K562 (cell line): Measurements from ENCODE around the gene CRTC3. TPM values are rescaled to one million over a fixed set of nuclear protein-coding genes. Genes with fewer than 3 reads are reported as not detected.

Source experiments
- CXXC5 ChIP-seq: fragments of 250-450 bp; sonication (Bioruptor Pico); IDR thresholded peaks from 2 replicates; pipeline ENCODE4 v1.8.0; 2022; ENCODE audit warnings: inconsistent platforms, mild to moderate bottlenecking, moderate library complexity
- PCBP2 ChIP-seq: fragments of 200-400 bp; formaldehyde crosslinking; IDR thresholded peaks from 2 replicates; pipeline ENCODE4 v1.6.1; 2018; ENCODE audit warnings: low read length, low read depth, mild to moderate bottlenecking, moderate library complexity; ENCODE audit not compliant: poor library complexity, severe bottlenecking
- PHF8 ChIP-seq: fragments of 200-600 bp; sonication (generic); IDR thresholded peaks from 2 replicates; pipeline ENCODE4 v1.6.1; 2012; ENCODE audit warnings: mixed run types, mild to moderate bottlenecking, inconsistent platforms, low read length, moderate library complexity, borderline replicate concordance
- RBBP5 ChIP-seq: fragments of 200-600 bp; sonication (generic); IDR thresholded peaks from 2 replicates; pipeline ENCODE4 v1.6.1; 2012; ENCODE audit warnings: borderline replicate concordance, mild to moderate bottlenecking, low read length, control low read depth, inconsistent platforms; ENCODE audit not compliant: insufficient read depth, poor library complexity, severe bottlenecking
- SFPQ ChIP-seq: fragments of 200-400 bp; formaldehyde crosslinking; IDR thresholded peaks from 2 replicates; pipeline ENCODE4 v1.6.1; 2017; ENCODE audit warnings: mild to moderate bottlenecking, low read depth, low read length, moderate library complexity
- TOE1 ChIP-seq, 2 experiments: fragments of 450-650 bp in 1 of 2; sonication (generic) in 1 of 2; formaldehyde crosslinking in 1 of 2; IDR thresholded peaks; 2 replicates each; pipeline versions ENCODE4 v1.7.1 to v1.8.0; 2016 to 2022; ENCODE audit warnings: borderline replicate concordance in 2 of 2, mild to moderate bottlenecking in 2 of 2, antibody characterized with exemption in 1 of 2, inconsistent platforms in 1 of 2, low read depth in 1 of 2, missing genetic modification reagents in 1 of 2, moderate library complexity in 1 of 2
- VEZF1 ChIP-seq: fragments of 200-800 bp; sonication (Bioruptor generic); IDR thresholded peaks from 2 replicates; pipeline ENCODE4 v1.6.1; 2017; ENCODE audit warnings: missing genetic modification characterization, missing compliant biosample characterization
- ZNF431 ChIP-seq: sonication (generic); formaldehyde crosslinking; IDR thresholded peaks from 2 replicates; pipeline ENCODE4 v1.8.0; 2022; ENCODE audit warnings: mild to moderate bottlenecking, missing genetic modification reagents
- polyA plus RNA-seq, 8 experiments: library from polyadenylated mRNA; depleted of rRNA in 4 of 8; stranded (reverse) in 5 of 8; unstranded in 3 of 8; fragments of >200 nt; fragmentation: Nextera tagmentation in 2 of 8; fragmentation: Illumina TruSeq in 1 of 8; extraction: Ambion mirVana in 2 of 8; extraction: Trizol in 1 of 8; gene quantifications; 2 replicates each; pipeline versions ENCODE4 v1.2.1 to v1.2.3, GENCODE V29; 2011 to 2014; ENCODE audit warnings: inconsistent platforms in 1 of 8, missing spikeins in 1 of 8
- total RNA-seq, 7 experiments: library from RNA; depleted of rRNA in 6 of 7; stranded (reverse); fragments of >200 nt in 6 of 7; fragmentation: Illumina TruSeq in 2 of 7; extraction: Trizol in 2 of 7; gene quantifications; 2 replicates each; pipeline versions ENCODE4 v1.2.1 to v1.2.3, GENCODE V29; 2011 to 2021; ENCODE audit warnings: low replicate concordance in 1 of 7
- TF ChIP-seq, protein P1 (sequence below): fragments of 450-650 bp; IDR thresholded peaks from 2 replicates; pipeline ENCODE4 v1.7.0; 2016; ENCODE audit warnings: borderline replicate concordance
- TF ChIP-seq, protein P2 (sequence below): sonication (generic); formaldehyde crosslinking; IDR thresholded peaks from 2 replicates; pipeline ENCODE4 v1.8.1; 2023; ENCODE audit warnings: mild to moderate bottlenecking, missing genetic modification reagents
- TF ChIP-seq, protein P3 (sequence below): fragments of 450-650 bp; IDR thresholded peaks from 2 replicates; pipeline ENCODE4 v1.6.1; 2018; ENCODE audit not compliant: partially characterized antibody

The CRTC3 gene
- total and polyA plus RNA-seq, 9 of the 15 experiments (the other 6 are each of a cell fraction or from before 2014, with no cell fraction given) = 1.2 to 19.0 (median 11.6) TPM

GRCh38 chr15:90557186-90558084 is 27.7 kb downstream of the CRTC3 start (continued):
- TF ChIP-seq SFPQ (no peak), CXXC5 (CRISPR knock-in tag) (0 out of 2 replicates have a peak, but pooled peaks have one; percentile 17), VEZF1 (no peak), ZNF431 (CRISPR knock-in tag) (0 out of 2 replicates have a peak, but pooled peaks have one; percentile 18), PCBP2 (no peak), TOE1 (IDR thresholded peaks at IDR 0.05; ENCODE audit: borderline replicate concordance) (no peak), TOE1 (CRISPR knock-in tag; IDR thresholded peaks at IDR 0.05; ENCODE audit: borderline replicate concordance, low read depth) (no peak), RBBP5 (peak; percentile 55), PHF8 (no peak)
- TF ChIP-seq, protein P1, sequence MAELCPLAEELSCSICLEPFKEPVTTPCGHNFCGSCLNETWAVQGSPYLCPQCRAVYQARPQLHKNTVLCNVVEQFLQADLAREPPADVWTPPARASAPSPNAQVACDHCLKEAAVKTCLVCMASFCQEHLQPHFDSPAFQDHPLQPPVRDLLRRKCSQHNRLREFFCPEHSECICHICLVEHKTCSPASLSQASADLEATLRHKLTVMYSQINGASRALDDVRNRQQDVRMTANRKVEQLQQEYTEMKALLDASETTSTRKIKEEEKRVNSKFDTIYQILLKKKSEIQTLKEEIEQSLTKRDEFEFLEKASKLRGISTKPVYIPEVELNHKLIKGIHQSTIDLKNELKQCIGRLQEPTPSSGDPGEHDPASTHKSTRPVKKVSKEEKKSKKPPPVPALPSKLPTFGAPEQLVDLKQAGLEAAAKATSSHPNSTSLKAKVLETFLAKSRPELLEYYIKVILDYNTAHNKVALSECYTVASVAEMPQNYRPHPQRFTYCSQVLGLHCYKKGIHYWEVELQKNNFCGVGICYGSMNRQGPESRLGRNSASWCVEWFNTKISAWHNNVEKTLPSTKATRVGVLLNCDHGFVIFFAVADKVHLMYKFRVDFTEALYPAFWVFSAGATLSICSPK = no peak
- TF ChIP-seq, protein P2, sequence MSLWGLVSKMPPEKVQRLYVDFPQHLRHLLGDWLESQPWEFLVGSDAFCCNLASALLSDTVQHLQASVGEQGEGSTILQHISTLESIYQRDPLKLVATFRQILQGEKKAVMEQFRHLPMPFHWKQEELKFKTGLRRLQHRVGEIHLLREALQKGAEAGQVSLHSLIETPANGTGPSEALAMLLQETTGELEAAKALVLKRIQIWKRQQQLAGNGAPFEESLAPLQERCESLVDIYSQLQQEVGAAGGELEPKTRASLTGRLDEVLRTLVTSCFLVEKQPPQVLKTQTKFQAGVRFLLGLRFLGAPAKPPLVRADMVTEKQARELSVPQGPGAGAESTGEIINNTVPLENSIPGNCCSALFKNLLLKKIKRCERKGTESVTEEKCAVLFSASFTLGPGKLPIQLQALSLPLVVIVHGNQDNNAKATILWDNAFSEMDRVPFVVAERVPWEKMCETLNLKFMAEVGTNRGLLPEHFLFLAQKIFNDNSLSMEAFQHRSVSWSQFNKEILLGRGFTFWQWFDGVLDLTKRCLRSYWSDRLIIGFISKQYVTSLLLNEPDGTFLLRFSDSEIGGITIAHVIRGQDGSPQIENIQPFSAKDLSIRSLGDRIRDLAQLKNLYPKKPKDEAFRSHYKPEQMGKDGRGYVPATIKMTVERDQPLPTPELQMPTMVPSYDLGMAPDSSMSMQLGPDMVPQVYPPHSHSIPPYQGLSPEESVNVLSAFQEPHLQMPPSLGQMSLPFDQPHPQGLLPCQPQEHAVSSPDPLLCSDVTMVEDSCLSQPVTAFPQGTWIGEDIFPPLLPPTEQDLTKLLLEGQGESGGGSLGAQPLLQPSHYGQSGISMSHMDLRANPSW (CRISPR knock-in tag) = no peak
- TF ChIP-seq, protein P3, sequence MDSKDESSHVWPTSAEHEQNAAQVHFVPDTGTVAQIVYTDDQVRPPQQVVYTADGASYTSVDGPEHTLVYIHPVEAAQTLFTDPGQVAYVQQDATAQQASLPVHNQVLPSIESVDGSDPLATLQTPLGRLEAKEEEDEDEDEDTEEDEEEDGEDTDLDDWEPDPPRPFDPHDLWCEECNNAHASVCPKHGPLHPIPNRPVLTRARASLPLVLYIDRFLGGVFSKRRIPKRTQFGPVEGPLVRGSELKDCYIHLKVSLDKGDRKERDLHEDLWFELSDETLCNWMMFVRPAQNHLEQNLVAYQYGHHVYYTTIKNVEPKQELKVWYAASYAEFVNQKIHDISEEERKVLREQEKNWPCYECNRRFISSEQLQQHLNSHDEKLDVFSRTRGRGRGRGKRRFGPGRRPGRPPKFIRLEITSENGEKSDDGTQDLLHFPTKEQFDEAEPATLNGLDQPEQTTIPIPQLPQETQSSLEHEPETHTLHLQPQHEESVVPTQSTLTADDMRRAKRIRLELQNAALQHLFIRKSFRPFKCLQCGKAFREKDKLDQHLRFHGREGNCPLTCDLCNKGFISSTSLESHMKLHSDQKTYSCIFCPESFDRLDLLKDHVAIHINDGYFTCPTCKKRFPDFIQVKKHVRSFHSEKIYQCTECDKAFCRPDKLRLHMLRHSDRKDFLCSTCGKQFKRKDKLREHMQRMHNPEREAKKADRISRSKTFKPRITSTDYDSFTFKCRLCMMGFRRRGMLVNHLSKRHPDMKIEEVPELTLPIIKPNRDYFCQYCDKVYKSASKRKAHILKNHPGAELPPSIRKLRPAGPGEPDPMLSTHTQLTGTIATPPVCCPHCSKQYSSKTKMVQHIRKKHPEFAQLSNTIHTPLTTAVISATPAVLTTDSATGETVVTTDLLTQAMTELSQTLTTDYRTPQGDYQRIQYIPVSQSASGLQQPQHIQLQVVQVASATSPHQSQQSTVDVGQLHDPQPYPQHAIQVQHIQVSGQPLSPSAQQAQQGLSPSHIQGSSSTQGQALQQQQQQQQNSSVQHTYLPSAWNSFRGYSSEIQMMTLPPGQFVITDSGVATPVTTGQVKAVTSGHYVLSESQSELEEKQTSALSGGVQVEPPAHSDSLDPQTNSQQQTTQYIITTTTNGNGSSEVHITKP = no peak
